HPDE6-E6E7 (cell line): ENCODE results near the gene UBALD1.

ENCODE experiments used
- DNase-seq: peaks from one replicate; pipeline ENCODE4 v3.0.0; 2011; ENCODE audit warnings: missing footprints; ENCODE audit errors: extremely low spot score

Gene UBALD1

GRCh38 chr16:4646773-4647643, 32.3 kb upstream of the UBALD1 start:
- no peak for DNase-seq

DNA sequence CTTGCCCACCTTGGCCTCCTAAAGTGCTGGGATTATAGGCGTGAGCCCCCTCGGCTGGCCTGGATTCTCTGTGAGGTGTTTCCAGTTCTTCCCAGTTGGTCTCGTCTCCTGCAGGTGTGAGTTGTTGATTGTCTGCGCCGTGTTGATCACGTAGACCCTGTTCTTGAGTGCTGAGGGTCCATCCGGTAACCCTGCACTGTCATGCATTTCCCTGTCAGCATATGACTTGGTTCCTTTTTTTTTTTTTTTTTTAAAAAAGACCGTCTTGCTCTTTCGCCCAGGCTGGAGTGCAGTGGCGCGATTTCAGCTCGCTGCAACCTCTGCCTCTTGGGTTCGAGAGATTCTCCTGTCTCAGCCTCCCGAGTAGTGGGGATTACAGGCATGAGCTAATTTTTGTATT, 27.2 kb upstream of the UBALD1 start:
- DNase-seq, result no peak

- no peak for DNase-seq
Measured at GRCh38 chr16:4641306-4641687, 26.6 kb upstream of the UBALD1 start.

- DNase-seq, result no peak
Measured at GRCh38 chr16:4640572-4641305, 26.1 kb upstream of the UBALD1 start.

GRCh38 chr16:4639899-4640509, 25.3 kb upstream of the UBALD1 start:
- no peak for DNase-seq

- DNase-seq, result no peak
Measured at GRCh38 chr16:4637501-4638166, 22.9 kb upstream of the UBALD1 start.

DNA sequence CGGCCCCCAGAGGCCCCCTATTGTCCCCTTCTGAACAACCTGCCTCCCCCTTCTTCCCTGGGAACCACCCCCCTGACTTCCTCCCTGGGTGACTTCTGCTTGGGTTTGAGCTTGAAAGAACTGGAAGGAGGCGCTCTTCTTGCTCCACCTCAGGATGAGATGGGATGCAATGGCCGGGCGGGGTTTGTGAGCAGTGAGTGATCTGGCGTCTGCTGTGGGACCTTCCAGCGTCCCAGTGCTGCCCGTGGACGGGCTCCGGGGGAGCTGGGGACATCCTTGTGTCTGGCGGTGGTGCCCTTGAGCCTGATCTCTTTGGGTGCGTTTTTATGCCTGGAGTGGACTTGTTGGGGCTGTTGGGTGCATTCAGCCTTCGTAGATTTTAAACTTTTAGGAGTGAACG, 21.5 kb upstream of the UBALD1 start:
- DNase-seq, result no peak

DNA sequence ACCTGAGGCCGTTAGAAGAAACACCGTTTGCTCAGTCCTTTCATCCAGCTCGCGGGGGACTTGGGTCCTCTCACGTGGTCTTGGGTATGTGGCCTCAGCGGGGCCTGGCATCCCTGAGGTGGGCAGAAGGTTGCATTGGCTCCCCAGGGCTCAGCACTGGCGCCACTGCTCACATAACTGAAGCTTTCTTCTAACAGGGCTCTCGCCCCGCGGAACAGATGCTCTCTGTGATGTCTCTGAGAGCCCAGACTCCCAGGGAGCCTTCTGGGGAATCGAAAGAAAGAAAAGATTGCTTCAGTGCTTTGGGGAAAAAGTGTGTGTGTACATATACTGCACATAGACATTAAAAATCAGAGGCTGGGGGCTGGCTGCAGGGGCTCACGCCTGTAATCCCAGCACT, 20.1 kb upstream of the UBALD1 start:
- no peak for DNase-seq

GRCh38 chr16:4633910-4634635, 19.4 kb upstream of the UBALD1 start:
- no peak for DNase-seq

- no peak for DNase-seq
Measured at GRCh38 chr16:4631444-4631843, 16.8 kb upstream of the UBALD1 start.

DNA sequence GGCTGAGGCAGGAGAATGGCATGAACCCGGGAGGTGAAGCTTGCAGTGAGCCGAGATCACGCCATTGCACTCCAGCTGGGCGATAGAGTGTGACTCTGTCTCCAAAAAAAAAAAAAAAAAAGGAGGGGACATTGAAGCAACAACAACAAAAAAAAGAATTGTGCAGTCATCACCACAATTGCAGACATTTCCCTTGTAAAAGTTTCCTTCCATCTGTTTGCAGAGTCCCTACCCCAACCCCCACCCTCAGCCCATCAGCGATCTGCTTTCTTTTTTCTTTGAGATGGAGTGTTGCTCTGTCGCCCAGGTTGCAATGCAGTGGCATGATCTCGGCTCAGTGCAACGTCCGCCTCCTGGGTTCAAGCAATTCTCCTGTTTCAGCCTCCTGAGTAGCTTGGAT, 13.6 kb upstream of the UBALD1 start:
- no peak for DNase-seq

- DNase-seq, result no peak
Measured at GRCh38 chr16:4626396-4626795, 11.7 kb upstream of the UBALD1 start.

GRCh38 chr16:4625560-4626159, 11.0 kb upstream of the UBALD1 start:
- DNase-seq, result no peak

DNA sequence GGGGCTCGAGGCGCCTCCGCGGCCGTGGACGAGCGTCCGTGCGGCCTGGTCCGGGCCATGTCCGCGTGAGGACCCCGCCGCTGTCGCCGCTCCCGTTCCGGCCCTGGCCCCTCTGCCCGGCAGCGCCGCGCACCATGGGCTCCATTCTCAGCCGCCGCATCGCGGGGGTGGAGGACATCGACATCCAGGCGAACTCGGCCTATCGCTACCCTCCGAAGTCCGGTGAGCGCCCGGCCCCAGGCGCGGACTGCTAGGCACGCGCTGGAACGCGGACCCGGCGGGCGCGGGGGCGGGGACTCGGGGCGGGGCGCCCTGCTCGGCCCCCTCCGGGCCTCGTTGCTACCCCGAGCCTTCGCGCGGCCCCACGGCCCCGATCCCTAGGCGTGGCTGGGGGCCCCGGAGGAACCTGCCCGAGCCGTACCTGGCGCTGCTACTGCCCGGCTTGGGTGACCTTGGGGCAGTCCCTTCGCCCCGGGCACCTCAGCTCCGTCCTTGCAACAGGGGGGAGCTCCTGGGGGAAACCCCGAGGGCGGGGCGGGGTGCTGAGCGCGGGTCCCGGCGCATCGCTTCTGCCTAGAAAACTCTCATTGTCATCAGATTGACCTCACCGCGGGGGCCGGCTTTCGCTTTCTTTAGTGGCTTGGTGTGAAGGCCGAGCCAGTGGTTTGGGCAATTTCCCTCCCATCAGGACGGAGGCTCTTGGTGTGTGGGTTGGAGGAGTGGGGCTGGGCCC, 10.3 kb upstream of the UBALD1 start:
- DNase-seq, result peak; percentile 50

DNA sequence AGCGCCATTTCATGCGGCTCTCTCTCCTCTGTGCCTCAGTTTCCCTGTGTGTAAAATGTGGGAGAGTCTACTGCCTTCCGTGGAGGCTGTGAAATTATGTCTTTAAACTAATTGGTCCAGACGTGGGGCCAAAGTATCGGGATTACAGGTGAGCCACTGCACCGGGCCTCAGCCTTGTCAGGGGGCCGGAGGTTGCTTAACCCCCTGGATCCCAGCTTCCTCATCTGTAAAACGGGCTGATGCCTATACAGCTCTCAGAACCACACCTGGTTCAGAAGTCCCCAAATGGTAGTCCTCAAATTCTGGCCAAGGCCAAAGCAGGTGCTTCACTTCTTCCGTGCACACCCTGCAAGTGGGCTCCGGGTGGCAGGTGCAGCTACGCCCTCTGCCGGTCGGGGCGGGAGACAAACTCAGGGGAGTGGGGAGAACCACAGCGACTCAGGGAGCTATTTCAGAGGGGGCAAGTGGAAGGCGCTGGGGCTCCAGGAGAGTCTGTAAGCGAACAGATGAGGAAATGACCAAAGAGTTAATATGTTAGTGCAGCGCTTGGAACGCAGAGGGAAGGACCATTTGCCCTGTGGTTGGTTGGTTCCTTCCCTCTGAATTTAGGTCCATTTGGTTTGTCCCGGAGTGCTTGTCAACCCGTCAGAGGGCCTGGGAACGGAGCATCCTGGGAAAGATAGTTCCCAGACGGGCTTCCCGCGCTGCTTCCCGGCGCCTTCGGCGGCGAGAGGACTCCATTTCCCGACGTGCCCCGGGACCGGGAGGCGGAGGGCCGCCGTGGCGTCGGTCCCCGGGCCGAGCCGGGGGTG, 9.5 kb upstream of the UBALD1 start, which contains the start of gene MGRN1:
Gene MGRN1 (plus strand): TSS at position 812 of the 812 bp plus-strand sequence. CDS start 135 bp downstream, outside the sequence.
- DNase-seq, result peak; percentile 95

DNA sequence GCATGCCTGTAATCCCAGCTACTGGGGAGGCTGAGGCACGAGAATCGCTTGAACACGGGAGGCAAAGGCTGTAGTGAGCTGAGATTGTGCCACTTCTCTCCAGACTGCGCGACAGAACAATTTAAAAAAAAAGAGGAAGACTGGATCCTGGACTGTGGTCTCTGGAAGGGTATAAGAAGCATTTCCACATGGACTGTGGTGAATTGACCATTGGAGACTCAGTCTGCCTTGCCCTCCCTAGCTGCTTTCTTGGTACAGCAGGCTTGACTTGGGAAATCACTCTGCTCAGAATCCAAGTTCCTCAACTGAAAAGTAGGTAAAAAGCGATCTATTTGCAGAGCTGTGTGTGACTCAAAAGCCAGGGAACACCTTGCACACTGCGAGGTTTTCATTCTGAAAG, 8.9 kb upstream of the UBALD1 start:
- no peak for DNase-seq

DNA sequence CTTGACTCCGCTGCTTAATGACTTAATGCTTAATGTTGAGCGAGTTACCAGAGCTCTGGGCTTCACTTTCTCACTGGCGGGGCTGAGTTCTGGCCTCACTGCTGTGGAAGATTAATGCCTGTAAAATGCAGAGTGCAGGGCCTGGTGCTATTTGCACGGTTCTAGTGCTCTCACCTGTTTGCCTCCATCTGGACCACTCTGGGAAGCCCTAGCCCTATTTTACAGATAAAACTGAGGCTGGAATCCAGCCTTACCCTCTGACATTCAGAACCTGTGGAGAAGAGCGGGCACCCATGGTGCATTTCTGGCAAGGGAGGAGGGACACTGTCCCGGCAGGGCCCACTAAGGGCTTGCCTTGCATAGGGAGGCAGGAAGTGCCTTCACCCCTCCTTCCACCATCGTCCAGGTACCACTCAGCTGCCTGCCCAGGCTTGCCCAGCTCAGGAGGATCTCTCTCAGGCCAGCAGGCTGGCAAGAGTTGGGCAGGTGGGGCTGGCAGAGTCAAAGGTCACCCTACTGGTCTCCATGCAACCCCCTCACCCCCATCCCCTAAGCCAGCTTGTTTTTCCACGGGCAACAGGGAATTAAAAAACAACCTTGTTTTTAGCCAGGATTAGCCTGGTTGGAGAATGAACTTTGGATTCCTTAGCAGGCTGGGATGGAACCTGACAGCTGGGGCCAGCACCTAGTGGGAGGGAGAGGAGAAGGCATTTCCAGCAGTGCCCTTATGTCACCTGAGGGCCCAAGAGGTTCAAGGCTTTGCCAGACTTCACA, 4.1 kb upstream of the UBALD1 start:
- DNase-seq, result peak; percentile 40

DNA sequence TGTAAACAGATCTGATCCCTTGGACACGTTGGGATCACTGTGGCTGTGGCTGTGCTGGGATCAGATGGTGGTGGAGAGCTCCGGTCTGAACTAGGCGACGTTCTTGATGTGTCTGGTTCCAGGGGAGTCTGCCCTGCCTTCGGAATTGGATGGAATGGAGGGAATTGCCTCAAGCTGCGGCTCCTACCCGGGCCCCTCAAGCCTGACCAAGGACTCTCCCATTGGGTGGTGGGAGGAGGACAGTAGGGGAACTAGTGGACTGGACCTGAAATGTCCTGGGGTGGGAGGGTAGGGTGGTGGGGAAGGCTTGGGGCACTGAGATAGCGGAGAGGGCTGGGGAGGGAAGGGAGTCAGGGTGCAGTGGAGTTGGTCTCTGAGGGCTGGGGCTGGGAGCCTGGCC, 3.2 kb upstream of the UBALD1 start:
- DNase-seq, result no peak
